ENCODE results near the gene MRPL10. TPM values are rescaled to one million over a fixed set of nuclear protein-coding genes. Genes with fewer than 3 reads are reported as not detected.

Gene MRPL10
- total RNA-seq, 1 donor from 2014 or later: 58.3 TPM

- no peak overlapping the region for H3K27ac Mint-ChIP-seq
- H3K9me3 Mint-ChIP-seq: no peaks in the 10 kb centered on the region
- no peak overlapping the region for H3K4me3 Mint-ChIP-seq
- intact Hi-C loops (cut with micrococcal nuclease): no loop called here
- DNase-seq: no peak
- peaks cover 6% of the 10 kb centered on the region for H3K4me1 Mint-ChIP-seq
- H3K36me3 Mint-ChIP-seq (ENCODE audit: low read depth): peaks cover 32% of the 10 kb centered on the region
- H3K27me3 Mint-ChIP-seq: no peaks in the 10 kb centered on the region
Observed at GRCh38 chr17:47808830-47809480, 22.4 kb downstream of the MRPL10 start.

GRCh38 chr17:47808036-47808829 is 23.1 kb downstream of the MRPL10 start:
- Mint-ChIP-seq H3K36me3 (ENCODE audit: low read depth) (peaks cover 32% of the 10 kb centered on the region), H3K27me3 (no peaks in the 10 kb centered on the region), H3K9me3 (no peaks in the 10 kb centered on the region), H3K4me3 (no peak overlapping the region), H3K4me1 (peaks cover 6% of the 10 kb centered on the region), H3K27ac (no peak overlapping the region)
- DNase-seq: no peak
- intact Hi-C loops (cut with micrococcal nuclease): no loop called here

GRCh38 chr17:47807421-47807820 is 23.9 kb downstream of the MRPL10 start:
- H3K27me3 Mint-ChIP-seq: peaks cover under 1% of the 10 kb centered on the region
- H3K27ac Mint-ChIP-seq: no peak overlapping the region
- no peak overlapping the region for H3K4me3 Mint-ChIP-seq
- DNase-seq: no peak
- H3K4me1 Mint-ChIP-seq: peaks cover 7% of the 10 kb centered on the region
- H3K9me3 Mint-ChIP-seq: no peaks in the 10 kb centered on the region
- H3K36me3 Mint-ChIP-seq (ENCODE audit: low read depth): peaks cover 31% of the 10 kb centered on the region
- intact Hi-C loops (cut with micrococcal nuclease): no loop called here

- Mint-ChIP-seq H3K9me3 (no peaks in the 10 kb centered on the region), H3K4me1 (peaks cover 8% of the 10 kb centered on the region), H3K36me3 (ENCODE audit: low read depth) (peaks cover 27% of the 10 kb centered on the region), H3K4me3 (no peak overlapping the region), H3K27me3 (peaks cover 2% of the 10 kb centered on the region), H3K27ac (no peak overlapping the region)
- DNase-seq: no peak
- intact Hi-C loops (cut with micrococcal nuclease): no loop called here
Observed at GRCh38 chr17:47806913-47807255, 24.5 kb downstream of the MRPL10 start.

- Mint-ChIP-seq H3K9me3 (no peaks in the 10 kb centered on the region), H3K4me1 (peaks cover 8% of the 10 kb centered on the region), H3K27ac (no peak overlapping the region), H3K4me3 (no peak overlapping the region), H3K36me3 (ENCODE audit: low read depth) (peaks cover 21% of the 10 kb centered on the region), H3K27me3 (peaks cover 2% of the 10 kb centered on the region)
- DNase-seq: no peak
- intact Hi-C loops (cut with micrococcal nuclease): no loop called here
Observed at GRCh38 chr17:47806026-47806912, 25.1 kb downstream of the MRPL10 start.

- Mint-ChIP-seq H3K27ac (no peak overlapping the region), H3K36me3 (ENCODE audit: low read depth) (peaks cover 6% of the 10 kb centered on the region), H3K27me3 (peaks cover 2% of the 10 kb centered on the region), H3K4me3 (no peak overlapping the region), H3K9me3 (no peaks in the 10 kb centered on the region), H3K4me1 (peaks cover 3% of the 10 kb centered on the region)
- DNase-seq: no peak
- intact Hi-C loops (cut with micrococcal nuclease): no loop called here
Observed at GRCh38 chr17:47804461-47804860, 26.9 kb downstream of the MRPL10 start.

GRCh38 chr17:47803751-47804150 is 27.6 kb downstream of the MRPL10 start:
- H3K27ac Mint-ChIP-seq: no peak overlapping the region
- H3K4me3 Mint-ChIP-seq: no peak overlapping the region
- H3K27me3 Mint-ChIP-seq: peaks cover 2% of the 10 kb centered on the region
- H3K36me3 Mint-ChIP-seq (ENCODE audit: low read depth): peaks cover 6% of the 10 kb centered on the region
- H3K9me3 Mint-ChIP-seq: no peaks in the 10 kb centered on the region
- no peak for DNase-seq
- H3K4me1 Mint-ChIP-seq: peaks cover 3% of the 10 kb centered on the region
- intact Hi-C loops (cut with micrococcal nuclease): loop anchor here (2.0 kb wide), 1 partner anchor 27 kb away; no protein-coding TSS in a partner anchor

- peaks cover 2% of the 10 kb centered on the region for H3K27me3 Mint-ChIP-seq
- intact Hi-C loops (cut with micrococcal nuclease): loop anchor here (2.0 kb wide), 1 partner anchor 26 kb away; no protein-coding TSS in a partner anchor
- H3K27ac Mint-ChIP-seq: no peak overlapping the region
Observed at GRCh38 chr17:47803201-47803600, 28.1 kb downstream of the MRPL10 start.

GRCh38 chr17:47802341-47803022 is 28.9 kb downstream of the MRPL10 start:
- no peaks in the 10 kb centered on the region for H3K9me3 Mint-ChIP-seq
- peaks cover 5% of the 10 kb centered on the region for H3K27me3 Mint-ChIP-seq
- H3K27ac Mint-ChIP-seq: no peak overlapping the region
- intact Hi-C loops (cut with micrococcal nuclease): loop anchor here (1.0 to 2.0 kb wide), 3 partner anchors 26 to 138 kb away; no protein-coding TSS in a partner anchor
- peak; percentile 87 for DNase-seq
- H3K4me3 Mint-ChIP-seq: no peak overlapping the region
- H3K36me3 Mint-ChIP-seq (ENCODE audit: low read depth): peaks cover 1% of the 10 kb centered on the region
- H3K4me1 Mint-ChIP-seq: peaks cover 3% of the 10 kb centered on the region

More at GRCh38 chr17:47803201-47803600, 28.1 kb downstream of the MRPL10 start:
- Mint-ChIP-seq H3K36me3 (ENCODE audit: low read depth) (peaks cover 6% of the 10 kb centered on the region), H3K9me3 (no peaks in the 10 kb centered on the region), H3K4me1 (peaks cover 3% of the 10 kb centered on the region), H3K4me3 (no peak overlapping the region)
- DNase-seq: no peak

GRCh38 chr17:47801906-47802305 is 29.4 kb downstream of the MRPL10 start:
- peaks cover 7% of the 10 kb centered on the region for H3K27me3 Mint-ChIP-seq

GRCh38 chr17:47801176-47801765 is 30.1 kb downstream of the MRPL10 start:
- H3K27ac Mint-ChIP-seq: no peak overlapping the region
- peaks cover 3% of the 10 kb centered on the region for H3K4me1 Mint-ChIP-seq
- H3K9me3 Mint-ChIP-seq: no peaks in the 10 kb centered on the region
- intact Hi-C loops (cut with micrococcal nuclease): no loop called here
- H3K36me3 Mint-ChIP-seq (ENCODE audit: low read depth): no peaks in the 10 kb centered on the region
- H3K27me3 Mint-ChIP-seq: peaks cover 7% of the 10 kb centered on the region
- DNase-seq: no peak
- no peak overlapping the region for H3K4me3 Mint-ChIP-seq

More at GRCh38 chr17:47801906-47802305, 29.4 kb downstream of the MRPL10 start:
- Mint-ChIP-seq H3K4me1 (peaks cover 3% of the 10 kb centered on the region), H3K9me3 (no peaks in the 10 kb centered on the region), H3K4me3 (no peak overlapping the region), H3K36me3 (ENCODE audit: low read depth) (no peaks in the 10 kb centered on the region), H3K27ac (no peak overlapping the region)
- no peak for DNase-seq
- intact Hi-C loops (cut with micrococcal nuclease): loop anchor here (1.0 to 2.0 kb wide), 3 partner anchors 25 to 138 kb away; no protein-coding TSS in a partner anchor

GRCh38 chr17:47800686-47801085 is 30.7 kb downstream of the MRPL10 start:
- H3K4me1 Mint-ChIP-seq: peaks cover 3% of the 10 kb centered on the region
- no peak for DNase-seq
- H3K27ac Mint-ChIP-seq: no peak overlapping the region
- no peaks in the 10 kb centered on the region for H3K36me3 Mint-ChIP-seq (ENCODE audit: low read depth)
- H3K27me3 Mint-ChIP-seq: peaks cover 7% of the 10 kb centered on the region
- H3K9me3 Mint-ChIP-seq: no peaks in the 10 kb centered on the region
- intact Hi-C loops (cut with micrococcal nuclease): no loop called here
- H3K4me3 Mint-ChIP-seq: no peak overlapping the region

GRCh38 chr17:47797797-47798196 is 33.5 kb downstream of the MRPL10 start:
- Mint-ChIP-seq H3K27me3 (peaks cover 28% of the 10 kb centered on the region), H3K4me1 (peaks cover 3% of the 10 kb centered on the region), H3K9me3 (no peaks in the 10 kb centered on the region), H3K36me3 (ENCODE audit: low read depth) (no peaks in the 10 kb centered on the region), H3K4me3 (no peak overlapping the region), H3K27ac (no peak overlapping the region)
- peak; percentile 58 for DNase-seq
- intact Hi-C loops (cut with micrococcal nuclease): no loop called here
